Astrocyte (in vitro differentiated cells and primary cell): ENCODE measurements around the gene SUPT20HL2.
"Not testable (repeated sequence)": the region's sequence is repeated elsewhere in the genome, so short reads cannot be mapped to it uniquely, and the experiment has no call there.

Experiments used
- CTCF ChIP-seq: IDR thresholded peaks from 2 replicates; pipeline ENCODE4 v1.5.1; 2011; ENCODE audit warnings: low read depth, mild to moderate bottlenecking, inconsistent platforms, low read length, moderate library complexity; ENCODE audit not compliant: insufficient read depth
- EZH2 ChIP-seq: IDR thresholded peaks from 2 replicates; pipeline ENCODE4 v1.6.1; 2012; ENCODE audit warnings: mild to moderate bottlenecking, low read length, inconsistent platforms; ENCODE audit not compliant: insufficient read depth

DNA sequence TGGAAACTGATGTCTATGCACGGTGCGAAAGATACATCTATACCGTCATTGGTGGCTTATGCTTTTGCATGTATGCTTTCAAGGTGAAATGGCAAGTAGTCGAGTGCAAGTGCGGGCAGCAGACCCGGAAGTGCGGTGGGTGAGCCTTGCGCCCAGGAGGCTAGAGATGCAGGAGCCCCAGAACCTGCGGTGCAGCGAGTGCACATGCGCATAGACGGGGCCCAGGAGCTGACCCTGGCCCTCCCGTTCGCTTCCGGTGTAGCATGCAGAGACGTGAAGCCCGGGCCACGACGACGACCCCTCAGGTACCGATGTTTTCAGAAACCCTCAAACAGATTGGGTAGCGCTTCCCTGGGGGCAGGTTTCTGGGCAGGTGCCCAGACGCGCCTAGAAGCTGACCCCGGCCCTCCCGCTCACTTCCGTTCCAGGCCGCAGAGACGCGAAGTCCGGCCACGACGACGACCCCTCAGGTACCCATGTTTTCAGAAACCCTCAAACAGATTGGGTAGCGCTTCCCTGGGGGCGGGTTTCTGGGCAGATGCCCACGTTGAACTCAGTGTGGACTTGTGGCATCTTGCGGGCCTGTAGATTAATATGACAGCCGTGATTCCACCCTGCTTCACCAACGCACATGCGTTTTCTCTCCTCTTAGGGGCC is 48.3 kb upstream of the SUPT20HL2 start:
- TF ChIP-seq CTCF, EZH2: not testable (repeated sequence)
